ENCODE results near the gene MED15.
A peak's percentile ranks its signal among the peaks of the same experiment; 100 is the strongest.
"Not testable (repeated sequence)": the region's sequence is repeated elsewhere in the genome, so short reads cannot be mapped to it uniquely, and the experiment has no call there.

Gene MED15

DNA sequence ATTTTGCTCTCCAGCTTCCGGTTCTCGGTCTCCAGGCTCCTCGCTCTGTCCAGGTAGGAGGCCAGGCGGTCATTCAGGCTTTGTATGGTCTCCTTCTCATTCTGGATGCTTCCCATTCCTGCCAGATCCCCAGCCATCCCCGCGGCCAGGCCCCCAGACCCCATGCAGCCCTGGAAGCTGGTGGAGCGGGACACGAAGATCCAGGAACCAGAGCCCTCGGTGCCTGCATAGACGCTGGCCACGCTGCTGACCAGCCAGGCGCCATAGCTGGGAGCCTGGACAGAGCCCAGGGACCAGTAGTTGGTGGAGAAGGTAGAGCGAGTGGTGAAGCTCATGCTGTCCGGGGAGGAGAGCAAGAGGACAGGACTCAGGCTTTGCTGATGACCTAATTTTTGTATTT is 23.6 kb upstream of the MED15 start:
- no peak for DNase-seq (ENCODE audit: low read depth in 3 of 3, low spot score in 1 of 3)

DNA sequence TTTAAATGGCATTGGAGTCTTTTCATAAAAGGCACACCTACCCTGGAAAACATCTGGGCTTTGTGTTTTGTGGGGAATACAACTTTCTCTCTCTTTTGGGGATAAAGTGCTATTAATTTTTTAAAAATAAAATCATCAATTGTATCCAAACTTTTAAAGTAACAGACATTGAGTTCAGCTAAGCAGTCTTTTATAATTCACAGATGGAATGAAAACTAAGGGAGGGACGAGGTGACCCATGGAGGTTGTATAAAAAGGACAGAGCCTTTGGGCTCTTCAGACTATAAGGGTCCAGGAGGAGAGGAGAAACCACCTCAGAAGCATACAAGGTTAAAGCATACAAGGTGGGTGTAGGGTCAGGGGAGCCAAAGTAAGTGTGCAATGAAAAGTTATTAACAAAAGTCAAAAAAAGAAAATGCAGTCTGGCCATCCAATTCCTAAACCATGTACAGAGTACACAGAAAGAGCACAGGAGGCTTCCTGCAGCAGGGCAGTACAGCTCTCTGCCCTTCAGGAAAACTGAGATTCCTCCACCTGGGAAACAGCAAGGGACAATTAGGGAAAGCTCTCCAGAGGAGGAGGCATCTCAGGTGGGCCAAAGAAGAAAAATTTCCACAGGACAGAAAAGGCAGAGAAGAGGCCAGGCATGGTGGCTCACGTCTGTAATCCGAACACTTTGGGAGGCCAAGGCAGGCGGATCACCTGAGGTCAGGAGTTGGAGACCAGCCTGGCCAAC is 22.3 kb upstream of the MED15 start:
- no peak for DNase-seq (ENCODE audit: low read depth in 3 of 3, low spot score in 1 of 3)

DNA sequence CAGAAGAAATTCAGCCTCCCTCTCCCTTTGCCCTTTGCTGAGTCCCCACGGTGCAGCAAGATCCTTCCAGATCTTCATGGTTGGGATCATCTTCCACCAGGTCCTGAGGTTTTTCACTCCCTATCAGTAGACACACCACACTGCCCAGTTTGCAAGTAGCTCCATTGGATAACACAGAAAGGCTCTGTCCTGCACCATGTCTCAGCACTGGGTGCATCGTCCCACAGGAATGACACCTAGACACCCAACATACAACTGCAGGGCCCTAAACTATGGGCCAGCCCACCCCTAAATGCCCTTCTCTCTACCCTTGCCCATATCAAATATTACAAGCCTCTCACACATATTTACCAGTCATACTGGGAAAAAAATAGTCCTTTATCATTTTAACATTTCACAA is 21.2 kb upstream of the MED15 start:
- DNase-seq (ENCODE audit: low read depth in 3 of 3, low spot score in 1 of 3): no peak

DNA sequence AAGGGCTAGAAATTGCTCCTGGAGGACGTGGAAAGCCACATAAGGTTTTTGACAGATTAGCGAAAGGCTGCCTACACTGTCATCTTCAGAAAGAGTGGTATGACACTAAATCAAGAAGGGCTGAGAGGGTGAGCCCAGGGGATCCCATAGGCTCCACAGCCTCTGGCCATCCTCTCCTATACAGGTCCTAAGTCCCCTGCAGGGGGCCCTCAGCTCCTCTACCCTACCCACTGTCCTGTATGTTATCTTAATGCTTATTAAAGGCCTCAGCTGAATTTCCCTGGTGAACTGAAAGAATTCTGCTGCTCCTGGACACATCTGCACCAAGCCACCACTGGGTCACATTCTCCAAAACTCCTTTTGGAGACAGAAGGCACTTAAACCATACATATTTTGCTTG is 19.7 kb upstream of the MED15 start:
- no peak for DNase-seq (ENCODE audit: low read depth in 3 of 3, low spot score in 1 of 3)

DNA sequence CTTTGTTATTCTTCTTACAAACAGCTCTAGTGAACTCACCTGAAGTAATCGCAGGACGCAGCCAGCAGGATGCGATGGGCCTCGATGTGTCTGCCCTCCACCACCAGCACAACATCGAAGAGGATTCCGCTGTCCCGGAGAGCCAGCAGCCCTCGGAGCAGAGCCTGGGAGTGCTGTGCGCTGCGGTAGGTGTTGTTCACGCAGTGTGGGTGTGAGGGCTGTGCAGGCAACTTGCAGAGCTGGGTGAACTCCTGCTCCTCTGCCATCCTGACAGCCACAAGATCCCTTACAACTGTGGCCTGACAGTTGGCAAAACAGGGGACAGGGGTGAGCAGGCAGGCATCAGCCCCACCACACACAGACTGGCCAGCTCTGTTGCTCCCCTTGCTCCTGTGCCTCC is 18.5 kb upstream of the MED15 start:
- no peak for DNase-seq (ENCODE audit: low read depth in 3 of 3, low spot score in 1 of 3)

DNA sequence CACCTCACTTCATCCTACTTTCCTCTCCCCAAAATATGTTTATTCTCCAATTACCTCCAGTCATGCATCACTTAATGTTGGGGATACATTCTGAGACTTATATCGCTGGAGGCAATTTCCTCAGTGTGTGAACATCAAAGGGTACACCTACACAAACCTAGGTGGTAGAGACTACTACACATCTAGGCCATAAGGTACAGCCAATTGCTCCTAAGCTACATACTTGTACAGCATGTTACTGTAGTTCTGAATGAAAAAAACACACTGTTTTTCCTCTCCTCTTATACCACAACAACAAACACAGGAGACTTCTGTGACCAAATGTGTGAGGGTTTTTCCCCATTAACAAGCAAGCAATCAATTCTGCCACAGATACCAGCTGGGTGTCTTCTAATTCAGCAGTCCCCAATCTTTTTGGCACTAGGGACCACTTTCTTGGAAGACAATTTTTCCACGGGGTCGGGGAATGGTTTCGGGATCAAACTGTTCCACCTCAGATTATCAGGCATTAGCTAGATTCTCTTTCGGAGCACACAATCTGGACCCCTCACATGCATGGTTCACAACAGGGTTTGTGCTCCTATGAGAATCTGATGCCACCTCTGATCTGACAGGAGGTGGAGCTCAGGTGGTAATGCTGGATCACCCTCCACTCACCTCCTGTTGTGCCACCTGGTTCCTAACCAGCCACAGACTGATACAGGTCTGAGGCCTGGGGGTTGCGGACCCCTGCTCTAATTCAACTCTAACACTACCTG is 17.0 kb upstream of the MED15 start:
- DNase-seq (ENCODE audit: low read depth in 3 of 3, low spot score in 1 of 3): no peak

DNA sequence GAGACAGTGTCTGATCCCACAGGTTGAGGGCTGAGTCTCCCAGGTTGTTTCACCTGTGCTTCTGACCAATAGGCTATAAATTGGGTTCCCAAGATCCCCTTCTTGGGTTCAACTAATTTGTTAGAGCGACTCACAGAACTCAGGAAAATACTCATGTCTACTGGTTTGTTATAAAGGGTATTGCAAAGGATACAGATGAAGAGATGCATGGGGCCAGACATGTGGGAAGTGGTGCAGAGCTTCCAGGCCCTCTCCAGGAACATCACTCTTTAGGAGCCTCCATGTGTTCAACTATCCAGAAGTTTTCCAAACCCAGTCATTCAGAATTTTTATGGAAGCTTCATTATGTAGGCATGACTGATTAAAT is 16.5 kb upstream of the MED15 start:
- DNase-seq (ENCODE audit: low read depth in 3 of 3, low spot score in 1 of 3): no peak

DNA sequence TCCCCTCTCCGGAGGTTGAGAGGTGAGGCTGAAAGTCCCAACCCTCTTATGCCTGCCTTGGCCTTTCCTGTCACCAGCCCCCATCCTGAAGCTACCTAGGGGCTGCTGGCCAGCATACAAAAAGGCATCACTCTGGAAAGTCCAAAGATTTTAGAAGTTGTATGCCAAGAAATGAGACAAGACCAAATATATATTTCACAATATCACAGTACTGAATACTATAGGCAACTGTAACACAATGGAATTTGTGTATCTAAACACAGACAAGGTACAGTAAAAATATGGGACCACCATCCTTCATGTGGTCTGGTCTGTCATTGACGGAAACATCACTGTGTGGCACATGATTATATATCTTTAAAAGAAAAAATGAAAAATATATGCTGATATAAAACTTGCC is 16.1 kb upstream of the MED15 start:
- DNase-seq (ENCODE audit: low read depth in 3 of 3, low spot score in 1 of 3): no peak

DNA sequence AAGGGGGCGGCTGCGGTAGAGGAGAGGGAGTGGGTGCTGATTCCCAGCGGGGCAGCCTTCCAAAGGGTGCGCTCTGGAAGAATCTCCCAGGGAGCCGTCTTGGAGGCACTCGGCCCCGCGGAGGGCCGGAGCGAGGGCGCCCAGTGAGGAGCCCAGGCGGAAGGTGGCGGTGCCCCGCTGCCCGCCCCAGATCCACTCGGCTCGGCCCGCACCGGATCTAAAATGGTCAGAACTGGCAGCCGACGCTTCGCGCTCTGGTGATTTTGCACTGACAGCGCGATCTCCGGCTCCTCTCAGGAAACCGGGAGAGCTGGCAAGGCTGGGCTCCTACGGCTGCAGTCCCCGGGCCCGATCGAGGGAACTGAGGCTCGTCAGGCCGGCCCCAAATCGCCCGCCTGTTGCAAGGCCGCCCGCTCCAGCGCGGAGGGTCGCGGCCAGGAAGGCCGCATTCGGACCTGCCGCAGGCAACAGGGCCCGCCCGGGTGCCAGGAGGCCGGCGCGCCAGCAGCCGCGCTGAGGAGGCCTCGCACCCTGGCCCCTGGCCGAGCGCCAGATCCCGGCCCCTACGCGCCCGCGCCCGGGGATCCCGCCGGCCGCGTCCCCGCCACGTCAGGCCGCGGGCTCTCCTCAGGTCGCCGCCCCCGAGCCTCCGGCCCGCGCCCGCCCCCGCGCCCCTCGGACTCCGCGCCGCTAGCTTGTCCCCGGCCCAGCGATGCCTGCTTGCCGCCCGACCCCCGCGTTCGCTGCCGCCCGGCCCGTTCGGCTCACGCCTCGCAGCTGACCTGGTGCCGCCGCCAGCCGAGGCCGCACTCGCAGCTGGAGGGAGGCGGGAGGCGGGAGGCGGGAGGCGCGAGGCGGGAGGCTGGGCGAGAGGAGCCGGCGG is 12.2 kb upstream of the MED15 start, which contains the start of gene KLHL22:
KLHL22 (minus strand) TSS at position 818 of the 883 bp plus-strand sequence. CDS start 6,584 bp downstream, outside the sequence.
- DNase-seq (ENCODE audit: low read depth in 3 of 3, low spot score in 1 of 3): no peak

DNA sequence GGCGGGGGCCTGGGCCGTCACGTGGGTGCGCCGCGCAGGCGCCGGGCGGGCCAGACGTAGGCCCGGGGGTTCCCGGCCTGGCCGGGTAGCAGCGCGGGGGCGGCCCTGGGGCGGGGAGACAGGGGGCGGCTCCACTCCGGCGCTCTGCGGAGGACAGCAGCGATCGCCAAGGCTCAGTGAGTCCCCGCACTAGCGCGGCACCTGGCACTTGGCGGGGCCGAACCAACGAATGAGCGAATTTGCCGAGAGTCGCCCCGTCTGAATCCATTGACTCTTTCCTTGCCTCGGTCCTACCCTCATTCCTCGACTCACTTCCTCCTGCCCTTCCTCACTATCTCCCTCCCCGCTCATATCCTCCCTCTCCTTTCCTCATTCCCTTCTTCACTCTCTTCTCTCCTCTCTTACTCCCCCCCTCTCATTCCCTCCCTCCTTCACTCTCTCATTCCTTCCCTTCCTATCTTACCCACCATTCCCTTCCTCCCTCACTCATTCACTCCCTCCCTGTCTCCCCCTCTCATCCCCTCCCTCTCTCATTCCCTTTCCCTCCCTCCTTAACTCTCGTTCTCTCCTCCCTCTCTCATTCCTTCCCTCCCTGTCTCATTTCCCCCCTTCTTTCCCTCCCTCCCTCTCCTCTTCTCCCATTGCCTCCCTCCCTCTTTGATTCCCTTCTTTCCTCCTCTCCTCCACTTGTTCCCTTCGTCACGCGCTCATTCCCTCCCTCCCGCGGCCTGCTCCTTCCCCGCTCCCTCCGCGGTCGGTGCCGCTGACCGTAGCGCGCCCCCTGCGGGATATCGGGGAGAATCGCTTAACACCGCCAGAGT is 11.3 kb upstream of the MED15 start:
- DNase-seq (ENCODE audit: low read depth in 3 of 3, low spot score in 1 of 3): peak; percentile 81 to 86 (median 85)

DNA sequence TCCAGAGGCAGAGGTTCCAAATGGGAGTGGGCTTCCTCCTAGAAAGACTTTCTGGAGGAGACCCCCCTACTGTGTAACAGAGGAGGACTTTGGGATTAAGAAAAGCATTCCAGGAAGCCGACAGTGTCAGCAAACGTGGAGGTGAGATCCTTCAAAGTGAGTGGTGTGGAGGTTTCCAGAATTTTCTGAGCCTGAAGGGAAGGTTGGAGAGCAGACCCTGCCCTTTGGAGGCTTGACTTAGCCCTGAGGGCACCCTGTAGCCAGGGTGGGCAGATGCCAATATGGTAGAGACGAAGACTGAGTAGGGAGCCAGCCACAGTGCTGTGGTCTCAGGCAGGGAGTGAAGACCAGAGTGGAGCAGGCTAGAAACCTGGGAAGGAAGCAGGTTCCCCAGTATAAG is 10.0 kb upstream of the MED15 start:
- no peak for DNase-seq (ENCODE audit: low read depth in 3 of 3, low spot score in 1 of 3)

DNA sequence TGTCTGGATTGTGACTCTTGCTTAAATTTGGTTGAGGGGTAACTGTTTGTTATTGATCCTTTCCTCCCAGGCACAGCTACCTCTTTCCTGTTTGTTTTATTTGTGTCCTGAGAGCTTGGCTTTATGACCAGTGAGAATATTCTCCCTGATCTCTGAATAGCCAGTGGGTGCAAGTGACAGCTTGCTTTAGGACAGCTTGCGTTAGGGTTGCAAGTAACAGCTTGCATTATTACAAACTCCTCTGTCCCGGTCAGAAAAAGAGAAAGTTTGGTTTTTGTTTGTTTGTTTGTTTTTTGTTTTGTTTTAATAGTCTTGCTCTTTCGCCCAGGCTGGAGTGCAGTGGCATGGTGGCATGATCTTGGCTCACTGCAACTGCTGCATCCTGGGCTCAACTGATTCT is 8.5 kb upstream of the MED15 start:
- no peak for DNase-seq (ENCODE audit: low read depth in 3 of 3, low spot score in 1 of 3)

DNA sequence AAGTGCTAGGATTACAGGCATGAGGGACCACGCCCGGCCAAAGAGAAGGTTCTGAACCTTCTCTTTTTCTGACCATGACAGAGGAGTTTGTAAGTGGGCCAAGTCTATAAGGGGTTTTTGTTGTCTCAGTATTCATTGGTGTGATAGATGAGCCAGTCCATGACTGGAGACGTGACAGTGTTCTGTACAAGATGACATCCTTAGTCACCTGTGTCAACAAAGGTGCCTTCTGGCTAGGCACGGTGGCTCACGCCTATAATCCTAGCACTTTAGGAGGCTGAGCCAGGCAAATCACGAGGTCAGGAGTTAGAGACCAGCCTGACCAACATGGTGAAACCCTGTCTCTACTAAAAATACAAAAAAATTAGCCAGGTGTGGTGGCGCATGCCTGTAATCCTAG is 7.6 kb upstream of the MED15 start:
- DNase-seq (ENCODE audit: low read depth in 3 of 3, low spot score in 1 of 3): no peak

DNA sequence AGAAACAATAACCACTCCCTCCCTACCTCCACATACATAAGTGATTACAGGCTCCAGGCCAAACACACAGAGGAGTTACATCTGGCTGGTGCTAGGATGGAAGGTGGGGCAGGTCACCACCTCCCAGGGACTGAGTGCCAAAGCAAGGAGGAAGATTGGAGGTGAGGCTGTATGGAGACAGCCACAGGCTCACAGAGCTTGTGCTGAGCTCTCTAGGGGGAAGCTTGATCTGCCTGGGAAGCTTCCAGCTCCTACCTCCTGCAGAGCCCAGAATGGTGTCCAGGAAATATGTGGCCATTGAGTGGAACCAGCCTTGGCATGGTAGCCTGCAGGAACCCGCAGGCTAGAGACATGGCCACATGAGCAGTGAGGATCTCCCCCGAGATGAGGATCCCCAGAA is 3.6 kb upstream of the MED15 start:
- no peak for DNase-seq (ENCODE audit: low read depth in 3 of 3, low spot score in 1 of 3)

DNA sequence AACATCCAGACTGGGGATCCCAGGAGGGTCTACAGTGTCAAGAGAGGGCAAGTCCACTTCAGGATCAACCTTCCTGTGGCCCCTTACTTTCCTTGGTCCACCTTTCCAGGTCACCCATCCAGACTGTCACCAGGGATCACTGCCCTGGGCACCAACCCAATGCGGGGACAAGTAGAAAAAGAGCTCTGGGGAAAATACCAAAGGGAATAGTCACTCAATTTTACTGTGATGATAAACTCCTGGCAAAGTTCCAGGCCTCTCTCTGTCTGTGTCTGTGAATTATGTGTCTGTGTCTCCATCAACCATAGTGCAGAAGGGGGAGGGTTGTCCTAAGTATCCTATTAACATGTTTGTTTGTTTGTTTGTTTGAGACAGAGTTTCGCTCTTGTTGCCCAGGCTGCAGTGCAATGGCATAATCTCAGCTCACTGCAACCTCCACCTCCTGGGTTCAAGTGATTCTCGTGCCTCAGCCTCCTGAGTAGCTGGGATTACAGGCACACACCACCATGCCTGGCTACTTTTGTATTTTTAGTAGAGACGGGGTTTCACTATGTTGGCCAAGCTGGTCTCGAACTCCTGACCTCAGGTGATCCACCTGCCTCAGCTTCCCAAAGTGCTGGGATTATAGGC is 3.0 kb upstream of the MED15 start:
- not testable (repeated sequence) for DNase-seq (ENCODE audit: low read depth in 3 of 3, low spot score in 1 of 3)

DNA sequence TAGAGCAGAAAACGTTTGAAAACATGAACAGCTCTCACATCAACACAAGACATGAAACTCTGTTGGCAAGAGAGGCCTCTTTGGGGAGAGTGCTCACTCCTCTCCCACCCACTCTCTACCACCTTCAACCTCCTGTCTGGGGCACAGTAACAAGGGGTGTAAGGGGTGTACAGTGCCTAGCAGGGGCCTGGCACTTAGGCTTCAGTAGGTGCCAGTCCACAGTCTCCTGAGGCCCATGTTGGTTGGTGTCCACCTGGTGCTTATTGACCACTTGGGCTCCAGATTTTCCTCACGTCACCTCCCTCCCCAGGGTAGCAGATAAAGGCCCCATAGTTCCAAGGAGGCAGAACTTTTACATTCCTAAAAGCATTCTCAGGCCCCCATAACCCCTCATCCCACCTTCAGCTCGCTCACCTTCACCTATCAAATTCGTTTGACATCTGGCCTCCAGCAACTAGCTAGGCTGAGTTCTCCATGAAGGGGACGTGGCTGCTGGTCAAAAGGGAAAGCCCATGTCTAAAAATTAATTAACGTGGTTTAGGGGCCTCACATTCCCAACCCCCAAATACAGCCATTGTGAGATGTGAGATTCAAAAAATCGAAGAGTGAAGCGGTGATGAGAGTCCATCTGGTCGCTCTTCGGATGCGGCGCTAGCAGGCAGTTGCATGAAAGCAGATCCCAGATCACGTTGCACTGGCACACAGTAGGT is 712 bp upstream of the MED15 start:
- no peak for DNase-seq (ENCODE audit: low read depth in 3 of 3, low spot score in 1 of 3)

DNA sequence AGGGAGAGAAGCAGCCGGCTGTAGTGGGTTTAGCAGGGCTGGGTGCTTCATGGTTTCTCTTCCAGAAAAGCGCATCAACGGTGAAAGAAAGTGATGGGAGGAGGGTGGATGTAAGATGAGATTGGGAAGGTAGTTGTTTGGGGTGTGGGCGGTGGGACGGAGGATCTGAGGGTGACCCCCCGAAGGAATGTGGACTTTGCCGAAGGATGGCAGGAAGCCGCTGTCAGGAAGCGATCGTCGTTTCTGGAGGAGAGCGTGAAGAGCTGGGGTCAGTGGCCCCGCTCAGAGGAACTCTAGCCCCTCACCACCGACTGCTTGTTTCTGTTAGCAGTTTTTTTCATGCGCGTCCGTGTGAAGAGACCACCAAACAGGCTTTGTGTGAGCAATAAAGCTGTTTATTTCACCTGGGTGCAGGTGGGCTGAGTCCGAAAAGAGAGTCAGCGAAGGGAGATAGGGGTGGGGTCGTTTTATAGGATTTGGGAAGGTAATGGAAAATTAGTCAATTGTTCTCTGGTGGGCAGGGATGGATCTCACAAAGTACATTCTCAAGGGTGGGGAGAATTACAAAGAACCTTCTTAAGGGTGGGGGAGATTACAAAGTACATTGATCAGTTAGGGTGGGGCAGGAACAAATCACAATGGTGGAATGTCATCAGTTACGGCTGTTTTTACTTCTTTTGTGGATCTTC is 801 bp downstream of the MED15 start:
- not testable (repeated sequence) for DNase-seq (ENCODE audit: low read depth in 3 of 3, low spot score in 1 of 3)

DNA sequence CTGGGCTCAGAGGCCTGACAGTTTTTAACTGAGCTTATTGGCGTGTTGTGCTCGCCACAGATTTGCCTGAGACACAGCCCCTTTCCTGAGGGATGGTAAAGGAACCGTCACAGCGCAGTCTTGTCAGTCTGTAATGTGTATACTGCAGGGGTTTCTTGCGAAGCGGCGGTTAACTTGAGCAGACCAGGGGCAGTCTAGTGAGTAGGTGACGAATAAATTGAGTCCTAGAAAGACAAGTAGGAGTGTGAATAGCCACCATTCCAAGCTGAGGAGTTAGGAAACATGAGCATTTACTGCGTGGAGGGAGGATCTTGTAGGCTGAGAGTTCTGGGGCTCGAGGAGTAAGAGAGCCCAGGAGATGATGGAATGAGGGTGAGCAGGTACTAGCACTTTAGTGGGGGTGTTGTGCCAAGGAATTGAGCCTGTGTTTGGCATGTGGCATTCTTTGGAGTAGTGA is 1.4 kb downstream of the MED15 start:
- DNase-seq (ENCODE audit: low read depth in 3 of 3, low spot score in 1 of 3): no peak

Measured in stimulated activated CD4-positive, alpha-beta T cell treated with anti-CD3 and anti-CD28 coated beads, TNF-alpha, amount 100 ng/mL, for 1 hour (primary cell).